HG02970 (cell line): ENCODE results near the gene UPB1.
"Not testable (repeated sequence)": the region's sequence is repeated elsewhere in the genome, so short reads cannot be mapped to it uniquely, and the experiment has no call there.

Experiments
- ATAC-seq: cut with Tn5 transposase; IDR thresholded peaks from one replicate; pipeline ENCODE4 v1.9.1; 2021; ENCODE audit warnings: mild to moderate bottlenecking, moderate library complexity, moderate number of reproducible peaks; ENCODE audit not compliant: unreplicated experiment, low FRiP score

Gene UPB1

DNA sequence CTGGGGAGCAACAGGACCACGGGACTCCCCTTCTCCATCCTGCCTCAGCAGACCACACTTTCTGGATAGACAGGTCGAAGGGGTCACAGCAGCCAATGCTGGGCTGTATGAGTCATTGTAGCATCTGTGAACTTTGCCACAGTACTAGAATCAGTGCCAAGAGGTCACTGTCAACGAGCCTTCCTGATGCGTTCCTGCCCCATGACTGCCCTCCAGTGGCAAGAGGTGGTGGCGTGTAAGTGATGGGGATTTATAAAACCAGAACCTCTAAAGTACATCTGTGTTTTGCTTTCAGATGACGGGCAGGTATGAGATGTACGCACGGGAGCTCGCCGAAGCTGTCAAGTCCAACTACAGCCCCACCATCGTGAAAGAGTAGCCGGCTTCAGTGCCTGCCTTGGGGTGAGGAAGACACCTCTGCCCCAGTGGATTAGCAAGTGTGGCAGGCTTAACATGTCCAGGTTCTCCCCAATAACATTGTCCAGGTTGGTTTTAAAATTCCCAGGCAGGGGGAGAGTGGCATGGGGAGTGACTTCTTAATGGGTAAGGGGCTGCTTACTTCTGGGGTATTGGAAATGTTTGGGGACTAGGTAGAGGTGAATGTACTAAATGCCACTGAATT, 30.4 kb downstream of the UPB1 start:
- peak; percentile 81 for ATAC-seq

DNA sequence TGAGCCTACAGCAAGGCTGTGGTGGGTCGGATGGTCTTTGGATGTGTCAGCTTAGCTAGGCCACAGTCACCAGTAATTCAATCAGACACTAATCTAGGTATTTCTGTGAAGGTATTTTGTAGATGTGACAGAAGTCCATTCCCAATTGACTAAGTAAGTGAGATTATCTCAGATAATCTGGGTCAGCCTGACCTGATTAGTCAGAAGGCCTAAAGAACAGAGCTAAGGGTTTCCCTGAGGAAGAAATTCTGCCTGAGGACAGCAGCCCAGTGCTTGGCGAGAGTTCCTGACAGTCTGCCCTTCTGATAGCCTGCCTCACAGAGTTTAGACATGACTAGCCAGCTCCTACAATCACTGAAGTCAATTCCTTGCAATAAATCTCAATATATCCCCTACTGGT, 31.1 kb downstream of the UPB1 start:
- ATAC-seq, result no peak

DNA sequence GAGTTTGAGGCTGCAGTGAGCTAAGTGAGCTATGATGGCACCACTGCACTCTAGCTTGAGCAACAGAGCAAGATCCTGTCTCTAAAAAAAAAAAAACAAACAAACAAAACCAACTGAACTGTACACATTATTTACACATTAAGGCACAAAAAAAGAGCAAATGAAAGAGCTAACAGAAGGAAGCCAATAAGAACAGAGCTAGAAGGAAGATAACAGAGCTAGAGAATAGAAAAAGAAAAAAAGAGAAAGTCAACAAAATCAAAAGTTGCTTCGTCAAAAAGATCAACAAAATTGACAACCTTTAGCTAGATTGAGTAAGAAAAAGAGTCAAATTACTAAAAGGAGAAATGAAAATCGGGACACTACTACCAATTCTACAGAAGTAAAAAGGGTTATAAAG, 34.8 kb downstream of the UPB1 start:
- no peak for ATAC-seq

- not testable (repeated sequence) for ATAC-seq
These were observed 35.8 kb downstream of the UPB1 start for GRCh38 chr22:24530968-24531367.

GRCh38 chr22:24532075-24532474, 36.9 kb downstream of the UPB1 start:
- no peak for ATAC-seq

DNA sequence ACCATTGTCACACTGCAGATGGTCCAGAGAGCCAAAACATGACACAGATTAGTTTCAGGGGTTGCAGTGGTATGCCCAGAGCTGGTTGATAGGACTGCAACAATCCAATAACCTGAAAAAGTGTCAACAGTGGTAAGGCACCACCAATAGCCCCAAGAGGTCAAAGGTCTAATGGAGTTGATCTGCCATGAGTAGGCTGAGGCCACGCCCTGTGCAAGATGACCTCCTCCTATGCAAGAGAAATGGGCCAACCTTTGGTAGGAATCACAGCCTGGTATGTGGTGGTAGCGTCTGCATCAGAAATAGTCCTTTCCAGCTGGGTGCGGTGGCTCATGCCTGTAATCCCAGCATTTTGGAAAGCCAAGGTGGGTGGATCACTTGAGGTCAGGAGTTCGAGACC, 40.2 kb downstream of the UPB1 start:
- ATAC-seq, result no peak

GRCh38 chr22:24536089-24536488, 41.0 kb downstream of the UPB1 start:
- no peak for ATAC-seq

DNA sequence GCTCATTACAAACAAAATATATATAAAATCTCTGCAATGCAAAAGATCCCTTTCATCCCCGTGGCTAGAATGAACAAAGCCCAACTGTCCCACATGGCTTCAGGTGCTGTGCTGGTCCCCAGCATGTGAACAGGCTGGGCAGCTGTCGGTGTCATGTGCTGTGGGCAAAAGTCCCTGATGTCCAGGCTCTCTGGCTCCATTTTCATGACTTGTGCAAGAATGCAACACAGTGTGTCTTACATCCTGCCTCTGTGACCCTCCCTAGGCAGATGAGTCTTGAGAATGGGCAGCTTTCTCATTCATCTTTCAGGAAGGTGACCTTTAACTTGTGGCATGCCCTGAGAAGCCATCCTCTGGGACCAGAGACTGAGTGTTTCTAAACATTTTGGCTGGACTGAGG, 45.3 kb downstream of the UPB1 start:
- ATAC-seq, result no peak

GRCh38 chr22:24541681-24542515, 46.8 kb downstream of the UPB1 start:
- no peak for ATAC-seq

GRCh38 chr22:24542641-24543040, 47.5 kb downstream of the UPB1 start:
- ATAC-seq, result no peak

DNA sequence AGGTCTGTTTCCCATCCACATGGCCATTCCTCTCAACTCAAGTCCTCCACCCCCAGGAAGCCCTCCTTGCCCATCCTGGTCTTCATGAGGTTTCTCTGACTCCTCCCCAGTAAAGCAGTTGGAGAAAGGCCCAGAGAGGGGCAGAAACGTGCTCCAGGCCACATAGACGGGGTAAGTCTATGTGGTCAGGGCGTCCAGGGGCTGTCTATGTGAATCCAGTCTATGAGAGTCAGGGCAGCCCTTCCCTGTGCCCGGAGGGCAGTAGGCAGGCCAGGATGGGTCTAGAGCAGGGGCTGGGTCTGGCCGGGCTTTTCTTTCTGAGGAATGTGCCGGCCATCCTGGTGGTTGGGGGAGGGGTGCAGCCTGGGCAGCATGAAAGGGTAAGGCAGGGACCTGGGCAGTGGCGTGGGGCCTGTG, 48.1 kb downstream of the UPB1 start:
- ATAC-seq, result no peak

GRCh38 chr22:24543679-24544243, 48.6 kb downstream of the UPB1 start:
- no peak for ATAC-seq

- no peak for ATAC-seq
These were observed 53.7 kb downstream of the UPB1 start for GRCh38 chr22:24548812-24549211.

GRCh38 chr22:24550028-24550901, 55.1 kb downstream of the UPB1 start:
- ATAC-seq, result no peak

- ATAC-seq, result no peak
These were observed 55.8 kb downstream of the UPB1 start for GRCh38 chr22:24550902-24551435.

- ATAC-seq, result not testable (repeated sequence)
These were observed 57.6 kb downstream of the UPB1 start for GRCh38 chr22:24552503-24553286.

DNA sequence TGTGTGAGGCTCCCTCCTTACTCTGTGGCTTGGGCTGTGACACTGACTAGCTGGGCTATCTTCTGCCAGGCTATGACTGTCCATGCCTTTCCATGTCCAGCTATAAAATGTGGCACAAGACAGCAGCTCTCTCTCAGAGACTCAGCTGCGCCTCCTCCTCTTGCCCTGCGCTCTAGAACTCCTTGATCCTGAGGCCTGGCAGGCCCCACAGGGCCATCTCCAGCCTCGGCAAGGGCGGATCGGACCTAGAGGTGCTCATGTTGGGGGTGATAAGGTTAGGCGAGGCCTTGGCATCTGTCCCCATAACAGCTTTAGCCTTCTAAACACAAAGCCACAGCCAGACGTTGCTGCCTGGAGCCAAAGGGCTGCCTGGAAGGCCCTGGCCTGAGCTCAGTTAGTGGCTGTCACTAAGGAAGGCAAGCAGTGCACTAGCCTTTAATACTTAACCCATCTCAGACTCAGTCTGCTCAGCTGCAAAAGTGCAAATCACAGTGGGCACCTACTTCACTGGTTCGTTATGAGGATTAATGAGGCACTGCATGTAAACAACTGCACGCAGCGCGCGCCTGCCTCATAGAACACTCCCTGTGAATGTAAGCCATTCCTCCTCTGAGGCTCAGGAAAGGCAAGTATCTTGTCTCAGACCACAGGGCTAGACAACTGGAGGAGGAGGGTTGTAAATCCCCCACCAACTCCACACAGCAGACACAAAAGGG, 58.6 kb downstream of the UPB1 start:
- no peak for ATAC-seq

GRCh38 chr22:24554313-24555164, 59.4 kb downstream of the UPB1 start, which contains the start of gene GUCD1:
Gene GUCD1, minus strand, starts transcription at chr22:24555138. Its CDS starts 147 bp downstream, at chr22:24554991.
- no peak for ATAC-seq
